Esophagus squamous epithelium (tissue), 4 donors: ENCODE results near the gene PTPN13.

Experiments
- CTCF ChIP-seq, 6 experiments: fragments of 450-650 bp in 4 of 6; fragments of 200-600 bp in 2 of 6; sonication (generic) in 2 of 6; IDR thresholded peaks; one replicate each; pipeline ENCODE4 v1.5.1; 2016 to 2019; ENCODE audit warnings: antibody characterized with exemption in 6 of 6, mild to moderate bottlenecking in 4 of 6, moderate library complexity in 4 of 6
- POLR2A ChIP-seq, 4 donors: fragments of 450-650 bp; IDR thresholded peaks; one replicate each; pipeline ENCODE4 v1.6.1; 2017; ENCODE audit warnings: antibody characterized with exemption in 4 of 4, mild to moderate bottlenecking in 4 of 4, moderate library complexity in 3 of 4

GRCh38 chr4:86704601-86705000 is 110.5 kb downstream of the PTPN13 start:
- TF ChIP-seq CTCF (IDR thresholded peaks at IDR 0.05) (no peak), POLR2A (IDR thresholded peaks at IDR 0.05) (no peak)
